Coronary artery (tissue), 2 donors: ENCODE data around the gene ATF7IP2.

Experiments
- DNase-seq: peaks from one replicate; pipeline ENCODE4 v3.0.0-alpha.2; 2017; ENCODE audit warnings: low spot score
- H3K27ac ChIP-seq, 2 donors: fragments of 200-600 bp; sonication (generic); one replicate each; pipeline ENCODE4 v1.5.1; 2016 to 2019
- H3K4me3 ChIP-seq: fragments of 200-600 bp; sonication (generic); 2 replicates; pipeline ENCODE4 v1.5.1; 2016; ENCODE audit warnings: mild to moderate bottlenecking, moderate library complexity
- TF ChIP-seq, protein P1 (sequence below): fragments of 200-600 bp; sonication (generic); IDR thresholded peaks from one replicate; pipeline ENCODE4 v1.5.1; 2019; ENCODE audit warnings: antibody characterized with exemption

ATF7IP2 gene

DNA sequence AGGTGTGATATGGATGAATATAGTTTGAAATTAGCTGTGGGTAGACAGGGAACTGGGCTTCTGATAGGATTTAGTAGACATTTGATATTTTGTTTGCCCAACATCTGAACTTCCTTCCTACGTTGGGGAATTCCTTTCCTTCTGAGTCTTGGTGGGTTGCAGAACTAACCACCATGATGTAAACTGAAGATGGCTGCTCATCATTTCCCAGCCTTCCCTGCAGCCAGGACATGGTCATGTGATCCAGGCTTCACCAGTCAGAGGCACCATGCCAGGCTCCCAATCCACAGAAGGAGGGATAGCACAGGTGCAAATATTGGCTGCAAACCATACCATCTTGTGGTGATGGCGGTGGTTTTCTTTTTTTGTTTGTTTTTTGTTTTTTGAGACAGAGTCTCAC lies 137.1 kb downstream of the ATF7IP2 start:
- no peak for DNase-seq
- H3K4me3 ChIP-seq, result no peak overlapping the region
- no peak overlapping the region for H3K27ac ChIP-seq
- TF ChIP-seq, protein P1, sequence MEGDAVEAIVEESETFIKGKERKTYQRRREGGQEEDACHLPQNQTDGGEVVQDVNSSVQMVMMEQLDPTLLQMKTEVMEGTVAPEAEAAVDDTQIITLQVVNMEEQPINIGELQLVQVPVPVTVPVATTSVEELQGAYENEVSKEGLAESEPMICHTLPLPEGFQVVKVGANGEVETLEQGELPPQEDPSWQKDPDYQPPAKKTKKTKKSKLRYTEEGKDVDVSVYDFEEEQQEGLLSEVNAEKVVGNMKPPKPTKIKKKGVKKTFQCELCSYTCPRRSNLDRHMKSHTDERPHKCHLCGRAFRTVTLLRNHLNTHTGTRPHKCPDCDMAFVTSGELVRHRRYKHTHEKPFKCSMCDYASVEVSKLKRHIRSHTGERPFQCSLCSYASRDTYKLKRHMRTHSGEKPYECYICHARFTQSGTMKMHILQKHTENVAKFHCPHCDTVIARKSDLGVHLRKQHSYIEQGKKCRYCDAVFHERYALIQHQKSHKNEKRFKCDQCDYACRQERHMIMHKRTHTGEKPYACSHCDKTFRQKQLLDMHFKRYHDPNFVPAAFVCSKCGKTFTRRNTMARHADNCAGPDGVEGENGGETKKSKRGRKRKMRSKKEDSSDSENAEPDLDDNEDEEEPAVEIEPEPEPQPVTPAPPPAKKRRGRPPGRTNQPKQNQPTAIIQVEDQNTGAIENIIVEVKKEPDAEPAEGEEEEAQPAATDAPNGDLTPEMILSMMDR, result no peak

DNA sequence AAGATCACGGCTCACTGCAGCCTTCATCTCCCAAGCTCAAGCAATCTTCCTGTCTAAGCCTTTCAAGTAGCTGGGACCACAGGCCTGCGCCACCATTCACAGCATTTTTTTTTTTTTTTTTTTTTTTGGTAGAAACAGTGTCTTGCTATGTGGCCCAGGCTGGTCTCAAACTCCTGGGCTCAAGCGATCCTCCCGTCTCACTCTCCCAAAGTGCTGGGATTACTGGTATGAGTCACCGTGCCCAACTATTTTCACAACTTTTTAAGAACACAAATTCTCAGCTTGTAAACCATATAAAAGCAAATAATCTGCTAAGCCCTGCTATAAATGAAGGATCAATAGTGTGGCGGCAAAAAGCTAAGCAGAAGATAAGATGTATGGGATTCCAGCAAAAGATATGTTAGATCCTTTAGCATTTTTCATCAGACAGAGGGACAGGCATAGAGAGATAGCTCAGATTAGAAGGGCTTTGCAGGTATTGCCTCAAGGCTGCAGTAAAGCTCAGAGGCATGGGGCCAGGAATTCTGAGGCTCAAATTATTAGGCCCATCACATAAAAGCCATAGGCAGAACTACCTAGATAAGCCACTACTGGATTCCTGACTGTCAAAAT lies 139.5 kb downstream of the ATF7IP2 start:
- TF ChIP-seq, protein P1, result no peak

DNA sequence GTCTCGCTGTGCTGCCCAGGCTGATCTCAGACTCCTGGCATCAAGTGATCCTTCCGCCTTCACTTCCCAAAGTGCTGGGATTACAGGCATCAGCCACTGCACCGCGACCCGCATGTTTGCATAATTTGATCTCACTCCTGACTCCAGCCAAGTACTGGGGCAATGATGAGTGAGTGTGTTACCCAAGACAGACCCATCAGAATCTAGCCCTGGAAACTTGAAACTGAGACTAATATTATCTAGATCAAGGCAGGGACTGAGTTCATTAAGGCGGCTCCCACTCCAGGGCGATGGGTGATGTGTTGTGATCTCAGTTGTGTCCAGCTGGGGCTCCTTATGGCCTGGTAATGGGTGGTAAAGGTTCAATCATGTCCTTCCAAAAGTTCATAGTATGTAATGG lies 141.1 kb downstream of the ATF7IP2 start:
- no peak overlapping the region for H3K27ac ChIP-seq
- no peak for DNase-seq
- no peak overlapping the region for H3K4me3 ChIP-seq
- TF ChIP-seq, protein P1, result no peak

More for the DNA sequence above, 139.5 kb downstream of the ATF7IP2 start:
- no peak for DNase-seq
- H3K4me3 ChIP-seq, result no peak overlapping the region
- H3K27ac ChIP-seq, result no peak overlapping the region

DNA sequence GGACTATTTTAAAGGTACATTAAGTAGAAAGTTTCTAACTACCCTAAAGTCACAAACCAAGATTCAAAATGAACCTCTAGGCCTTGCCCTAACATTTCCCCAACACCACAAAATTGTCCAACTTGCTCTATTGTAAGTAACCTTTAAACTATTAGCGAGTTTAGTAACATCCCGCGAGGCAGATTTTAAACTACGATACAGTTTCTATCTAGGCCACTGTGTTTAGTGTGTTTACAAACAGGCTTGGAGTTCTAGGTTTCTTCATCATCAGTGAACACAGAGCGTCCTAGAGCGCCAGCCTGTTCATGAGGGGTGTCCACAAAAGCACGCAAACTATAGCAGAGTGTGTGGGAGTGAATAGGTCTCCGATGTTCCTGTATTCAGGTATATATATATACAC lies 142.8 kb downstream of the ATF7IP2 start:
- no peak for DNase-seq
- Histone ChIP-seq H3K27ac (no peak overlapping the region), H3K4me3 (no peak overlapping the region)
- TF ChIP-seq, protein P1, result no peak

DNA sequence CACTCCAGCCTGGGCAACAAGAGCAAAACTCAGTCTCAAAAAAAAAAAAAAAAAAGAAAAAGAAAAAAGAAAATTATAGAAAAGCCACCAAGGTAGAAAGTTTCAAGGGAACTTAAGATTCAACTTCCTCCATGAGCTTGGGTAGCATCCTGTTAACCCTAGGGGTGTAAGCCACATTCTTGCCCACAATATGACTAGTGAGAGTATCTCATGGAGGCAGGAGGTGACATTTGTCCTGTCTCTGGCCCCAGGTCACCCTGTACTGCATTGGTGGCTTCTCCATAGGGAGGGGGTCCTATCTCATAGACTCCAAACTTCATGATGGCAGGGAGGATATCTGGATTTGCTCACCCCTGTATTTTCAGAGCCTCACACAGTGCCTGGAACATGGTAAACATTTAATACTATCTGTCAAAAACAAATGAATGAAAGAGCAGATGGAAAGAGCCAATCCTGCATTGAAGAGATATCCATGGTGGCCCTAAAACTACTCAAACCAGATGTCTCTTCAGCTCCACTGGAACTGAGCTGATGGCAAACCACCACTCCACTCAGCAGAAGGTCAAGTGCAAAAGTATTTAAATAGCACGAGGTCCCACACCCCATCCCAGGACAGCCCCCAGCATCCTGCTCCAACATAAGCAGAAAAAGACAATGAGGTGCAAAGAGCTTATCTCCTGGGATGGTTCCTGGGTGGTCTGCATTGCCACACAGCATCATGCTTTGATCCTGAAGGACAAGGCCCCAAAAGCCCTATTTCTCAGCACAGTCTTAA lies 144.2 kb downstream of the ATF7IP2 start:
- H3K27ac ChIP-seq, result no peak overlapping the region
- no peak overlapping the region for H3K4me3 ChIP-seq
- DNase-seq, result no peak
- TF ChIP-seq, protein P1, result no peak

DNA sequence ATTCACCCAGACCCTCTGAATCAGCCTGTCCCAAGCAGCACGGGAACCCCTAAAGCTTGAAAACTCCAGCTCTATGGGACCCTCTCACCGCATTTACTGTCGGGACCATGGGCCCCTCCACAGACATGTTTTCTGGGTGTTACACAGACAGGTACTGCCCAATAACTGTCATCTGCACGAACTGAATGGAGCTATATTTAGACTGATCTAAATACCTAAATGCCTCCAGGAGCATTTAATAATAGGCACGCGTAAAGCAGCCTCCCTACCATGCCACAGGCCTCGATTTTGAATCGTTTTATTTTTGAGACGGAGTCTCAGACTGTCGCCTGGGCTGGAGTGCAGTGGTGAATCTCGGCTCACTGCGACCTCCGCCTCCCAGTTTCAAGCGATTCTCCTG lies 144.8 kb downstream of the ATF7IP2 start:
- no peak for DNase-seq

More for the DNA sequence above, 144.8 kb downstream of the ATF7IP2 start:
- Histone ChIP-seq H3K27ac (no peak overlapping the region), H3K4me3 (no peak overlapping the region)
- TF ChIP-seq, protein P1, result no peak
